ENCODE data around the gene SESN3.
A peak's percentile ranks its signal among the peaks of the same experiment; 100 is the strongest.
"Not testable (repeated sequence)": the region's sequence is repeated elsewhere in the genome, so short reads cannot be mapped to it uniquely, and the experiment has no call there.

The SESN3 gene

GRCh38 chr11:95150956-95151684, 79.9 kb downstream of the SESN3 start:
- peak; percentile 60 for DNase-seq (ENCODE audit: low read depth)

- DNase-seq (ENCODE audit: low read depth): no peak
These were observed 81.2 kb downstream of the SESN3 start for GRCh38 chr11:95149651-95150364.

GRCh38 chr11:95148938-95149337, 82.1 kb downstream of the SESN3 start:
- DNase-seq (ENCODE audit: low read depth): no peak

GRCh38 chr11:95148406-95148805, 82.6 kb downstream of the SESN3 start:
- DNase-seq (ENCODE audit: low read depth): no peak

- DNase-seq (ENCODE audit: low read depth): peak; percentile 83
These were observed 83.6 kb downstream of the SESN3 start for GRCh38 chr11:95147364-95147905.

- DNase-seq (ENCODE audit: low read depth): no peak
These were observed 85.5 kb downstream of the SESN3 start for GRCh38 chr11:95145430-95146060.

GRCh38 chr11:95144313-95145235, 86.4 kb downstream of the SESN3 start:
- no peak for DNase-seq (ENCODE audit: low read depth)

- DNase-seq (ENCODE audit: low read depth): no peak
These were observed 87.8 kb downstream of the SESN3 start for GRCh38 chr11:95143106-95143681.

GRCh38 chr11:95142431-95142830, 88.6 kb downstream of the SESN3 start:
- DNase-seq (ENCODE audit: low read depth): no peak

- DNase-seq (ENCODE audit: low read depth): peak; percentile 68
These were observed 90.5 kb downstream of the SESN3 start for GRCh38 chr11:95140397-95141033.

- DNase-seq (ENCODE audit: low read depth): no peak
These were observed 92.6 kb downstream of the SESN3 start for GRCh38 chr11:95138448-95138847.

GRCh38 chr11:95137299-95137698, 93.7 kb downstream of the SESN3 start:
- DNase-seq (ENCODE audit: low read depth): no peak

- not testable (repeated sequence) for DNase-seq (ENCODE audit: low read depth)
These were observed 94.3 kb downstream of the SESN3 start for GRCh38 chr11:95136747-95137146.

GRCh38 chr11:95135880-95136279, 95.1 kb downstream of the SESN3 start:
- DNase-seq (ENCODE audit: low read depth): no peak

GRCh38 chr11:95135155-95135554, 95.8 kb downstream of the SESN3 start:
- no peak for DNase-seq (ENCODE audit: low read depth)

GRCh38 chr11:95134491-95134890, 96.5 kb downstream of the SESN3 start:
- DNase-seq (ENCODE audit: low read depth): peak; percentile 74

GRCh38 chr11:95132956-95133355, 98.0 kb downstream of the SESN3 start:
- DNase-seq (ENCODE audit: low read depth): no peak

- DNase-seq (ENCODE audit: low read depth): no peak
These were observed 102.4 kb downstream of the SESN3 start for GRCh38 chr11:95128602-95129001.

- no peak for DNase-seq (ENCODE audit: low read depth)
These were observed 107.4 kb downstream of the SESN3 start for GRCh38 chr11:95123556-95123955.

- no peak for DNase-seq (ENCODE audit: low read depth)
These were observed 109.3 kb downstream of the SESN3 start for GRCh38 chr11:95121698-95122097.
